NCI-H2171 (cell line): ENCODE data around the gene FLAD1.

Experiments used
- DNase-seq: peaks from one replicate; lab custom pipeline; 2025; lab: John Stamatoyannopoulos, UW

FLAD1 gene

DNA sequence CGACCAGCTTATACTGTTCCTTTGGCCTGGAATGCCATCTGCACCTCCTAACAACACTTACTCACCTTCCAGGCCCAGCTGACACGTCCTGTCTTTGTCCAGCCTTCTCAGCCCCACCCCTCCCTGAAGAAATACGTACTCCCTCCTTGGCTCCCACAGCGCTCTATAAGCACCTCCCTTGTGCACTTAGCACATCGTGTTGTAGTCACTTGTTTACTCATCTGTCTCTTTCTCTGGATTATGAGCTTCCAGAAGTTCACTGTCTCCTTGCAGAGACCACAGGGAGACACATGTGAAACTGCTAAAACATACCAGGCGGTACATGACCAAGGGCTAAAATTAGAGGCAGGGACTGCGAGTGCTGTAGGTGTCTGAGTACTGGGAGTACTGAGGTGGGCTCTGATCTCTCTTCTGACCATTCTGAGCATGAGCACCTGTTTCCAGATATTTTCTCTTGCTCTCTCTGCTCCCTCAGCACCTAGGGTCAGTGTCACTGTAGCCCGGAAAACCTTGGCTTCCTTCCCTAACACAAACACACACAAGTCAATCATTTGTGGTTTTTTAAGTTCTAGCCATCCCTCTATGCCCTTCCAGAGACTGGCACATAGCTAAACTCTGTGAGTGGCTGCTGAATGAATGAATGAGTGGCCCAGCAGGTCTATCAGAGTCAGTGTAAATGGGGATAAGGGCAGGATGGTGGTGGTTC is 55.6 kb downstream of the FLAD1 start:
- no peak for DNase-seq

DNA sequence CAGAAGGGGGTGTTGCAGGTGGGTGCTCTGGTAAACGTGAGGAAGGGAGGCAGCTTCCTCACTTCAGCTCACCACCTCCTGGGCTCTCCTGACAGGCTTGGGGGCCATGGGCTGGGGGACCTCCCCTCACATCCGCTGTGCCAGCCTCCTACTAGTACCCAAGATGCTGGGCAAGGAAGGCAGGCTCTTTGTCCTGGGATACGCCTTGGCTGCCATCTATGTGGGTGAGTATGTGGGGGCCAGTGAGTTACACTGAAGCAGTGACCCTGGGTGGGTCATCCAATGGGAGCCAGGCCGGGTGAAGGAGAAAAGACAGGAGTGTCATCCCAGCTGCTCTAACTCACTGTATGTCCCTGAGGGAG is 56.1 kb downstream of the FLAD1 start:
- DNase-seq = no peak

DNA sequence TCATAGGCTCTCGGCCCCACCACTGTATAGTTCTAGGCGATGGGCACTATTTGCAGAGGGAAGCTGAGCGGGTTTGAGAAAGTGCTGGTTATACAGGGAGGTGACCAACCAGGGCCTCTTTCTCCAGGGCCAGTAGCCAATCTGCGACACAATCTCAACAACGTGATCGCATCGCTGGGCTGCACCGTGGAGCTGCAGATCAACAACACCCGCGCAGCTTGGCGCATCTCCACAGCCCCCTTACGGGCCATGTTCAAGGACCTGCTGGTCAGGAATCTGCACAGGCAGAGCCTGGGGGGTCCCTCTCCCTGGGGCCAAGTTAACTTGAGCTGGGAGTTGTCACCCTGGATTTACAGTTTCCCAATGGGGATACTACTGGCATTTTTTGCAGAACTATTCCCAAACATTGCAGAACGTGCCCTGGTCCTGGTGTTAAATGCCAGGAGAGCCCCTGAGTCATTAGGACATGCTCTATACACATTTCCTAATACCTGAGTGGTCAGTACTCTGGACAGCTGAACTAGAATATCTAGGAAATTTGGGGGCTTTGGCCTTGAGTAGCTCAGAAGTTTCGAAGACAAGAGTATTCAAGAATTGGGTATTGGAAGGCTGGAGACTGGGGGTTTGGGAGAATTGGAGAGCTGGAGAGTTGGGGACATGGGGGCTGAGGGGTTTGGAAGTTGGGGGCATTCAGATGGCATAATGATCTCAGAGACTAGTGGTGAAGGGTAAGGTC is 57.4 kb downstream of the FLAD1 start:
- DNase-seq = no peak
